SK-N-MC (cell line): Measurements from ENCODE around the gene PRKAR2B.

Experiments used
- EZH2 ChIP-seq: fragments of 200-600 bp; sonication (generic); IDR thresholded peaks from one replicate; pipeline ENCODE4 v1.6.1; 2017; ENCODE audit warnings: antibody characterized with exemption
- FOXP2 ChIP-seq: optimal IDR thresholded peaks from 2 replicates; pipeline ENCODE3; 2011; ENCODE audit warnings: mild to moderate bottlenecking, moderate library complexity; ENCODE audit not compliant: insufficient read depth; ENCODE audit errors: extremely low read length, control extremely low read depth
- POLR2AphosphoS5 ChIP-seq: IDR thresholded peaks from 2 replicates; pipeline ENCODE4 v1.6.1; 2012; ENCODE audit warnings: mild to moderate bottlenecking, low read depth, low read length, borderline replicate concordance

DNA sequence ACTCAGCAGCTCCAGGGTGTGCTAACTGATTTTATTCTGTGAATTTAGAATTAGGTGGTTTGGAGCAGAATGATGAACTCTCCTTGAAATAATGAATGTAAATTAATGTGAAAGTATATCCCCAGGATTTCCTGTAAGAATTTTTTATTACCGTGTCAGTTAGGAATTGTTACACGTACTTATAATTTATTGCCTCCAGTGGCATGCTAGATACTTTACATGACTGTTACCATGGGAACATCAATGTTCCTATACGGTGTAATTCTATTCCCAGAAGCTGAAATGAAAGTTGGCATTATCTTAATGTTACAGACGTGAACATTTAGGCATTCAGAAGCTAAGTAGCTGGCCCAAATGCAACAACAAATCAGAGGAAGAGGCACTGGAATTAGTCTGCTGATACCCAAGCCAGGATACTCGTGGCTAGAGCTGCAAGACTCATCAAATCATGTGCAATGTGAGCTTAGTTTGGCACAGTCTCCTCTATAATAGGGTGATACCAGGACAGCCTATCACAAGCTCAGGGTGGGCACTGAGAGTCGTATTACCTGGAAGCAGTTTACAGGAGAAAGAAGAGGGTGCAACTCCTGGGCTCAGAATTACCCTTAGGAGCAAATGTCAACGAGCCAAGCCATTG lies 30.0 kb upstream of the PRKAR2B start:
- TF ChIP-seq EZH2 (no peak), FOXP2 (no peak), POLR2AphosphoS5 (peak; percentile 20)
